GM23338 (cell line): ENCODE results near the gene NUDT21. TPM values are rescaled to one million over a fixed set of nuclear protein-coding genes. Genes with fewer than 3 reads are reported as not detected.

Experiments used
- ATAC-seq: fragments of 200-7000 bp; cut with Tn5 transposase; 3 replicates; pipeline ENCODE4 v1.9.1; 2020
- DNase-seq: peaks from one replicate; pipeline ENCODE4 v3.0.0-alpha.2; 2015; ENCODE audit warnings: low spot score
- H2AFZ ChIP-seq: fragments of 200-600 bp; sonication (generic); 2 replicates; pipeline ENCODE4 v1.8.0; 2016; ENCODE audit warnings: antibody characterized with exemption, mild to moderate bottlenecking, moderate library complexity
- H3F3A ChIP-seq: fragments of 200-600 bp; sonication (generic); replicated peaks from 2 replicates; pipeline ENCODE4 v1.8.0; 2017; ENCODE audit warnings: antibody characterized with exemption, mixed run types, low read depth
- H3K27ac ChIP-seq: fragments of 200-600 bp; sonication (generic); 2 replicates; pipeline ENCODE4 v1.6.1; 2016; ENCODE audit warnings: low read depth
- H3K27me3 ChIP-seq: fragments of 200-600 bp; sonication (generic); 2 replicates; pipeline ENCODE4 v1.8.0; 2016; ENCODE audit warnings: mild to moderate bottlenecking, mixed run types, moderate library complexity; ENCODE audit not compliant: insufficient read depth
- H3K36me3 ChIP-seq: fragments of 200-600 bp; sonication (generic); 2 replicates; pipeline ENCODE4 v1.8.0; 2016; ENCODE audit warnings: mild to moderate bottlenecking; ENCODE audit not compliant: insufficient read depth
- H3K4me1 ChIP-seq: fragments of 200-600 bp; sonication (generic); 2 replicates; pipeline ENCODE4 v1.8.0; 2016; ENCODE audit warnings: mild to moderate bottlenecking, moderate library complexity; ENCODE audit not compliant: insufficient read depth
- H3K4me2 ChIP-seq: fragments of 200-600 bp; sonication (generic); 2 replicates; pipeline ENCODE4 v1.7.1; 2017; ENCODE audit warnings: mixed run types
- H3K4me3 ChIP-seq: fragments of 200-600 bp; sonication (generic); 2 replicates; pipeline ENCODE4 v1.6.1; 2016; ENCODE audit warnings: mixed run types
- H3K79me2 ChIP-seq: fragments of 200-600 bp; sonication (generic); replicated peaks from 2 replicates; pipeline ENCODE4 v1.8.0; 2017; ENCODE audit warnings: mild to moderate bottlenecking; ENCODE audit not compliant: insufficient read depth
- H3K9me2 ChIP-seq: fragments of 200-600 bp; sonication (generic); 2 replicates; pipeline ENCODE4 v1.8.0; 2017; ENCODE audit not compliant: insufficient read depth
- H4K20me1 ChIP-seq: fragments of 200-600 bp; sonication (generic); replicated peaks from 2 replicates; pipeline ENCODE4 v1.8.0; 2017; ENCODE audit warnings: mild to moderate bottlenecking; ENCODE audit not compliant: insufficient read depth
- H3K27ac Mint-ChIP-seq: 2 replicates; pipeline ENCODE4 v1.8.0; 2020; ENCODE audit warnings: inconsistent platforms, mild to moderate bottlenecking, moderate library complexity, mixed read lengths
- H3K27me3 Mint-ChIP-seq: 3 replicates; pipeline ENCODE4 v1.8.0; 2022; ENCODE audit warnings: low read depth, mild to moderate bottlenecking, moderate library complexity, mixed read lengths, inconsistent platforms; ENCODE audit not compliant: insufficient read depth, poor library complexity
- H3K36me3 Mint-ChIP-seq: 3 replicates; pipeline ENCODE4 v1.8.0; 2021; ENCODE audit warnings: low read depth, mild to moderate bottlenecking, inconsistent platforms, moderate library complexity, mixed read lengths
- H3K4me1 Mint-ChIP-seq: 3 replicates; pipeline ENCODE4 v1.8.0; 2020; ENCODE audit warnings: mild to moderate bottlenecking, inconsistent platforms, mixed read lengths
- H3K4me3 Mint-ChIP-seq: 3 replicates; pipeline ENCODE4 v1.8.0; 2021; ENCODE audit warnings: moderate library complexity, mild to moderate bottlenecking, inconsistent platforms, mixed read lengths
- H3K9me3 Mint-ChIP-seq: 3 replicates; pipeline ENCODE4 v1.8.0; 2020; ENCODE audit warnings: moderate library complexity, mild to moderate bottlenecking, inconsistent platforms, mixed read lengths
- CREB1 ChIP-seq: fragments of 250-450 bp; sonication (Bioruptor Pico); IDR thresholded peaks from 2 replicates; pipeline ENCODE4 v1.5.0; 2020; ENCODE audit warnings: low read depth, mild to moderate bottlenecking, moderate library complexity
- EZH2 ChIP-seq: fragments of 200-600 bp; sonication (generic); IDR thresholded peaks from one replicate; pipeline ENCODE4 v1.8.0; 2017; ENCODE audit warnings: antibody characterized with exemption, mild to moderate bottlenecking, low read depth; ENCODE audit not compliant: unreplicated experiment
- EZH2phosphoT487 ChIP-seq: fragments of 200-600 bp; sonication (generic); IDR thresholded peaks from one replicate; pipeline ENCODE4 v1.8.1; 2018; ENCODE audit warnings: antibody characterized with exemption; ENCODE audit not compliant: unreplicated experiment
- JUNB ChIP-seq: IDR thresholded peaks from one replicate; pipeline ENCODE4 v1.6.1; 2016; ENCODE audit warnings: antibody characterized with exemption; ENCODE audit not compliant: unreplicated experiment
- NANOG ChIP-seq: IDR thresholded peaks from 2 replicates; pipeline ENCODE4 v1.6.1; 2016; ENCODE audit warnings: antibody characterized with exemption, borderline replicate concordance
- POLR2AphosphoS5 ChIP-seq: IDR thresholded peaks from 2 replicates; pipeline ENCODE4 v1.6.1; 2016; ENCODE audit warnings: antibody characterized with exemption, low read depth
- STAT1 ChIP-seq: IDR thresholded peaks from one replicate; pipeline ENCODE4 v1.6.1; 2016; ENCODE audit warnings: antibody characterized with exemption; ENCODE audit not compliant: unreplicated experiment
- ZNF114 ChIP-seq: fragments of 250-450 bp; sonication (Bioruptor Pico); IDR thresholded peaks from 2 replicates; pipeline ENCODE4 v1.5.0; 2020; ENCODE audit warnings: mild to moderate bottlenecking, moderate library complexity
- ZNF331 ChIP-seq: fragments of 250-450 bp; sonication (Bioruptor Pico); IDR thresholded peaks from 2 replicates; pipeline ENCODE4 v1.5.0; 2020; ENCODE audit warnings: low read depth, mild to moderate bottlenecking, moderate library complexity
- ZNF462 ChIP-seq: fragments of 250-450 bp; sonication (Bioruptor Pico); IDR thresholded peaks from 2 replicates; pipeline ENCODE4 v1.5.0; 2020; ENCODE audit warnings: mild to moderate bottlenecking, moderate library complexity
- polyA plus RNA-seq: library from polyadenylated mRNA; unstranded; fragments of >200 nt; fragmentation: Nextera tagmentation; extraction: Ambion mirVana; gene quantifications from 2 replicates; pipeline ENCODE4 v1.2.1, GENCODE V29; 2016
- total RNA-seq: library from RNA; depleted of rRNA; stranded (reverse); fragments of >200 nt; shearing (Covaris generic); gene quantifications from 2 replicates; pipeline ENCODE4 v1.2.3, GENCODE V29; 2014
- TF ChIP-seq, protein P1 (sequence below): IDR thresholded peaks from 2 replicates; pipeline ENCODE4 v1.6.1; 2016; ENCODE audit warnings: antibody characterized with exemption
- TF ChIP-seq, protein P2 (sequence below), 2 experiments: fragments of 200-600 bp in 1 of 2; sonication (generic) in 1 of 2; conservative IDR thresholded peaks; 2 replicates each; pipeline versions ENCODE4 v1.5.1 to v1.6.1; 2016 to 2017; ENCODE audit warnings: antibody characterized with exemption in 2 of 2, low read depth in 2 of 2, mild to moderate bottlenecking in 2 of 2, moderate library complexity in 1 of 2
- TF ChIP-seq, protein P3 (sequence below): IDR thresholded peaks from one replicate; pipeline ENCODE4 v1.6.1; 2018; ENCODE audit warnings: antibody characterized with exemption; ENCODE audit not compliant: unreplicated experiment

NUDT21 gene
- total and polyA plus RNA-seq, 2 experiments from 2014 or later, result 83.4 to 132 TPM

GRCh38 chr16:56462064-56462796 lies 11.1 kb upstream of the NUDT21 start:
- Histone ChIP-seq H3K9me2 (no peaks in the 10 kb centered on the region), H2AFZ (no peak overlapping the region), H3K27me3 (no peaks in the 10 kb centered on the region), H3K27ac (no peak overlapping the region), H3K79me2 (no peaks in the 10 kb centered on the region), H3K4me3 (no peak overlapping the region), H3K4me1 (no peaks in the 10 kb centered on the region), H3K4me2 (no peak overlapping the region), H3K36me3 (peaks cover 68% of the 10 kb centered on the region), H4K20me1 (peaks cover 17% of the 10 kb centered on the region), H3F3A (no peaks in the 10 kb centered on the region)
- TF ChIP-seq EZH2phosphoT487 (no peak), POLR2AphosphoS5 (no peak), JUNB (no peak), ZNF114 (CRISPR knock-in tag) (no peak), ZNF331 (no peak), CREB1 (CRISPR knock-in tag) (no peak), ZNF462 (CRISPR knock-in tag) (no peak), STAT1 (no peak), NANOG (no peak), EZH2 (no peak)
- TF ChIP-seq, protein P1, sequence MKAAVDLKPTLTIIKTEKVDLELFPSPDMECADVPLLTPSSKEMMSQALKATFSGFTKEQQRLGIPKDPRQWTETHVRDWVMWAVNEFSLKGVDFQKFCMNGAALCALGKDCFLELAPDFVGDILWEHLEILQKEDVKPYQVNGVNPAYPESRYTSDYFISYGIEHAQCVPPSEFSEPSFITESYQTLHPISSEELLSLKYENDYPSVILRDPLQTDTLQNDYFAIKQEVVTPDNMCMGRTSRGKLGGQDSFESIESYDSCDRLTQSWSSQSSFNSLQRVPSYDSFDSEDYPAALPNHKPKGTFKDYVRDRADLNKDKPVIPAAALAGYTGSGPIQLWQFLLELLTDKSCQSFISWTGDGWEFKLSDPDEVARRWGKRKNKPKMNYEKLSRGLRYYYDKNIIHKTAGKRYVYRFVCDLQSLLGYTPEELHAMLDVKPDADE, result no peak
- TF ChIP-seq, protein P2, sequence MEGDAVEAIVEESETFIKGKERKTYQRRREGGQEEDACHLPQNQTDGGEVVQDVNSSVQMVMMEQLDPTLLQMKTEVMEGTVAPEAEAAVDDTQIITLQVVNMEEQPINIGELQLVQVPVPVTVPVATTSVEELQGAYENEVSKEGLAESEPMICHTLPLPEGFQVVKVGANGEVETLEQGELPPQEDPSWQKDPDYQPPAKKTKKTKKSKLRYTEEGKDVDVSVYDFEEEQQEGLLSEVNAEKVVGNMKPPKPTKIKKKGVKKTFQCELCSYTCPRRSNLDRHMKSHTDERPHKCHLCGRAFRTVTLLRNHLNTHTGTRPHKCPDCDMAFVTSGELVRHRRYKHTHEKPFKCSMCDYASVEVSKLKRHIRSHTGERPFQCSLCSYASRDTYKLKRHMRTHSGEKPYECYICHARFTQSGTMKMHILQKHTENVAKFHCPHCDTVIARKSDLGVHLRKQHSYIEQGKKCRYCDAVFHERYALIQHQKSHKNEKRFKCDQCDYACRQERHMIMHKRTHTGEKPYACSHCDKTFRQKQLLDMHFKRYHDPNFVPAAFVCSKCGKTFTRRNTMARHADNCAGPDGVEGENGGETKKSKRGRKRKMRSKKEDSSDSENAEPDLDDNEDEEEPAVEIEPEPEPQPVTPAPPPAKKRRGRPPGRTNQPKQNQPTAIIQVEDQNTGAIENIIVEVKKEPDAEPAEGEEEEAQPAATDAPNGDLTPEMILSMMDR (conservative IDR thresholded peaks at IDR 0.05; ENCODE audit: low read depth in 2 of 2), result no peak
- TF ChIP-seq, protein P3, sequence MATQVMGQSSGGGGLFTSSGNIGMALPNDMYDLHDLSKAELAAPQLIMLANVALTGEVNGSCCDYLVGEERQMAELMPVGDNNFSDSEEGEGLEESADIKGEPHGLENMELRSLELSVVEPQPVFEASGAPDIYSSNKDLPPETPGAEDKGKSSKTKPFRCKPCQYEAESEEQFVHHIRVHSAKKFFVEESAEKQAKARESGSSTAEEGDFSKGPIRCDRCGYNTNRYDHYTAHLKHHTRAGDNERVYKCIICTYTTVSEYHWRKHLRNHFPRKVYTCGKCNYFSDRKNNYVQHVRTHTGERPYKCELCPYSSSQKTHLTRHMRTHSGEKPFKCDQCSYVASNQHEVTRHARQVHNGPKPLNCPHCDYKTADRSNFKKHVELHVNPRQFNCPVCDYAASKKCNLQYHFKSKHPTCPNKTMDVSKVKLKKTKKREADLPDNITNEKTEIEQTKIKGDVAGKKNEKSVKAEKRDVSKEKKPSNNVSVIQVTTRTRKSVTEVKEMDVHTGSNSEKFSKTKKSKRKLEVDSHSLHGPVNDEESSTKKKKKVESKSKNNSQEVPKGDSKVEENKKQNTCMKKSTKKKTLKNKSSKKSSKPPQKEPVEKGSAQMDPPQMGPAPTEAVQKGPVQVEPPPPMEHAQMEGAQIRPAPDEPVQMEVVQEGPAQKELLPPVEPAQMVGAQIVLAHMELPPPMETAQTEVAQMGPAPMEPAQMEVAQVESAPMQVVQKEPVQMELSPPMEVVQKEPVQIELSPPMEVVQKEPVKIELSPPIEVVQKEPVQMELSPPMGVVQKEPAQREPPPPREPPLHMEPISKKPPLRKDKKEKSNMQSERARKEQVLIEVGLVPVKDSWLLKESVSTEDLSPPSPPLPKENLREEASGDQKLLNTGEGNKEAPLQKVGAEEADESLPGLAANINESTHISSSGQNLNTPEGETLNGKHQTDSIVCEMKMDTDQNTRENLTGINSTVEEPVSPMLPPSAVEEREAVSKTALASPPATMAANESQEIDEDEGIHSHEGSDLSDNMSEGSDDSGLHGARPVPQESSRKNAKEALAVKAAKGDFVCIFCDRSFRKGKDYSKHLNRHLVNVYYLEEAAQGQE, result no peak
- no peak overlapping the region for H3K4me3 Mint-ChIP-seq
- ATAC-seq, result no peak
- H3K36me3 Mint-ChIP-seq, result peaks cover 63% of the 10 kb centered on the region
- H3K27ac Mint-ChIP-seq, result no peak overlapping the region
- H3K27me3 Mint-ChIP-seq, result no peaks in the 10 kb centered on the region
- no peaks in the 10 kb centered on the region for H3K9me3 Mint-ChIP-seq
- no peaks in the 10 kb centered on the region for H3K4me1 Mint-ChIP-seq
- DNase-seq, result no peak
